GM19468 (cell line): ENCODE data around the gene MED13L.
"Not testable (repeated sequence)": the region's sequence is repeated elsewhere in the genome, so short reads cannot be mapped to it uniquely, and the experiment has no call there.

Experiments
- ATAC-seq: cut with Tn5 transposase; IDR thresholded peaks from one replicate; pipeline ENCODE4 v1.9.1; 2021; ENCODE audit warnings: mild to moderate bottlenecking, moderate library complexity, moderate number of reproducible peaks; ENCODE audit not compliant: unreplicated experiment; ENCODE audit errors: extremely low read depth

The MED13L gene

GRCh38 chr12:116138781-116139180 is 138.7 kb downstream of the MED13L start:
- ATAC-seq = no peak

- no peak for ATAC-seq
These were observed 139.1 kb downstream of the MED13L start for GRCh38 chr12:116138364-116138763.

GRCh38 chr12:116137318-116137717 is 140.2 kb downstream of the MED13L start:
- no peak for ATAC-seq

GRCh38 chr12:116136340-116136739 is 141.2 kb downstream of the MED13L start:
- ATAC-seq = no peak

- no peak for ATAC-seq
These were observed 142.1 kb downstream of the MED13L start for GRCh38 chr12:116135209-116135930.

- no peak for ATAC-seq
These were observed 143.8 kb downstream of the MED13L start for GRCh38 chr12:116133636-116134214.

- ATAC-seq = no peak
These were observed 144.3 kb downstream of the MED13L start for GRCh38 chr12:116133149-116133548.

- not testable (repeated sequence) for ATAC-seq
These were observed 145.5 kb downstream of the MED13L start for GRCh38 chr12:116131987-116132386.

GRCh38 chr12:116131176-116131575 is 146.3 kb downstream of the MED13L start:
- no peak for ATAC-seq

GRCh38 chr12:116130431-116130830 is 147.1 kb downstream of the MED13L start:
- no peak for ATAC-seq

GRCh38 chr12:116128779-116129178 is 148.7 kb downstream of the MED13L start:
- no peak for ATAC-seq

- ATAC-seq = no peak
These were observed 149.6 kb downstream of the MED13L start for GRCh38 chr12:116127859-116128258.

- no peak for ATAC-seq
These were observed 150.9 kb downstream of the MED13L start for GRCh38 chr12:116126610-116127009.

GRCh38 chr12:116125956-116126566 is 151.4 kb downstream of the MED13L start:
- ATAC-seq = no peak

- ATAC-seq = no peak
These were observed 152.4 kb downstream of the MED13L start for GRCh38 chr12:116125084-116125483.

- ATAC-seq = peak; percentile 71
These were observed 153.8 kb downstream of the MED13L start for GRCh38 chr12:116123451-116124258.

- no peak for ATAC-seq
These were observed 154.9 kb downstream of the MED13L start for GRCh38 chr12:116122628-116123027.

GRCh38 chr12:116121453-116121871 is 156.0 kb downstream of the MED13L start:
- ATAC-seq = no peak

GRCh38 chr12:116116650-116117424 is 160.7 kb downstream of the MED13L start:
- no peak for ATAC-seq
